Loucy (cell line): Measurements from ENCODE around the gene GRIA3.

Experiments
- H2AFZ ChIP-seq: fragments of 200-600 bp; sonication (generic); 2 replicates; pipeline ENCODE4 v1.6.0; 2016; ENCODE audit warnings: antibody characterized with exemption, mild to moderate bottlenecking, low read length, moderate library complexity
- H3F3A ChIP-seq: fragments of 200-600 bp; 2 replicates; pipeline ENCODE4 v1.6.0; 2016; ENCODE audit warnings: antibody characterized with exemption, low read depth, mild to moderate bottlenecking
- H3K27me3 ChIP-seq: fragments of 200-600 bp; sonication (generic); 2 replicates; pipeline ENCODE4 v1.6.1; 2014; ENCODE audit warnings: low read length, mild to moderate bottlenecking; ENCODE audit not compliant: insufficient read depth, poor library complexity, severe bottlenecking
- H3K36me3 ChIP-seq: fragments of 200-600 bp; sonication (generic); 2 replicates; pipeline ENCODE4 v1.6.1; 2016; ENCODE audit warnings: low read length; ENCODE audit not compliant: insufficient read depth
- H3K4me1 ChIP-seq: fragments of 200-600 bp; sonication (generic); 2 replicates; pipeline ENCODE4 v1.5.1; 2014; ENCODE audit warnings: low read length, mild to moderate bottlenecking; ENCODE audit not compliant: insufficient read depth, poor library complexity, severe bottlenecking
- H3K4me2 ChIP-seq: fragments of 200-600 bp; sonication (generic); 2 replicates; pipeline ENCODE4 v1.6.0; 2014; ENCODE audit warnings: antibody characterized with exemption, low read length, low read depth, mild to moderate bottlenecking; ENCODE audit not compliant: poor library complexity, severe bottlenecking
- H3K4me3 ChIP-seq: fragments of 200-600 bp; sonication (generic); 2 replicates; pipeline ENCODE4 v1.5.1; 2014; ENCODE audit warnings: low read length, mild to moderate bottlenecking, mixed read lengths; ENCODE audit not compliant: poor library complexity, severe bottlenecking
- H3K79me2 ChIP-seq: fragments of 200-600 bp; sonication (generic); 2 replicates; pipeline ENCODE4 v1.6.1; 2014; ENCODE audit warnings: low read length; ENCODE audit not compliant: insufficient read depth
- H3K9ac ChIP-seq: fragments of 200-600 bp; sonication (generic); 2 replicates; pipeline ENCODE4 v1.6.0; 2014; ENCODE audit warnings: mild to moderate bottlenecking, low read depth, low read length, moderate library complexity; ENCODE audit not compliant: poor library complexity, severe bottlenecking
- H3K9me2 ChIP-seq: fragments of 200-600 bp; sonication (generic); replicated peaks from 2 replicates; pipeline ENCODE4 v1.6.1; 2016; ENCODE audit warnings: low read depth, low read length, mixed read lengths
- H3K9me3 ChIP-seq: fragments of 200-600 bp; sonication (generic); 2 replicates; pipeline ENCODE4 v1.6.1; 2014; ENCODE audit warnings: mild to moderate bottlenecking, antibody characterized with exemption, low read length, low read depth; ENCODE audit not compliant: insufficient read depth
- H4K20me1 ChIP-seq: fragments of 200-600 bp; sonication (generic); 2 replicates; pipeline ENCODE4 v1.6.0; 2014; ENCODE audit warnings: antibody characterized with exemption, low read length, mild to moderate bottlenecking; ENCODE audit not compliant: insufficient read depth, poor library complexity, severe bottlenecking
- CTCF ChIP-seq: fragments of 200-600 bp; sonication (generic); conservative IDR thresholded peaks from 2 replicates; pipeline ENCODE4 v1.5.1; 2014; ENCODE audit warnings: mild to moderate bottlenecking, antibody characterized with exemption, low read length
- EZH2phosphoT487 ChIP-seq: fragments of 200-600 bp; IDR thresholded peaks from 2 replicates; pipeline ENCODE4 v1.6.1; 2018; ENCODE audit warnings: antibody characterized with exemption, mild to moderate bottlenecking, moderate library complexity, borderline replicate concordance

Gene GRIA3

GRCh38 chrX:123184219-123184865 lies at the start of gene GRIA3:
Gene GRIA3, plus strand, starts transcription at chrX:123184278. Its CDS starts 258 bp downstream, at chrX:123184536.
- Histone ChIP-seq H3K36me3 (no peaks in the 10 kb centered on the region), H3K4me2 (no peak within 1 kb of the TSS), H3K9me3 (no peaks in the 10 kb centered on the region), H3K4me1 (no peaks in the 10 kb centered on the region), H3K9me2 (no peaks in the 10 kb centered on the region), H2AFZ (no peak within 1 kb of the TSS), H3K4me3 (no peak within 1 kb of the TSS), H3K79me2 (no peaks in the 10 kb centered on the region), H4K20me1 (no peaks in the 10 kb centered on the region), H3F3A (no peaks in the 10 kb centered on the region), H3K9ac (no peak within 1 kb of the TSS), H3K27me3 (no peaks in the 10 kb centered on the region)
- no peak for TF ChIP-seq CTCF
- no peak for TF ChIP-seq EZH2phosphoT487

- Histone ChIP-seq H3K9me2 (no peaks in the 10 kb centered on the region), H3K79me2 (no peaks in the 10 kb centered on the region), H3K9me3 (no peaks in the 10 kb centered on the region), H3K27me3 (no peaks in the 10 kb centered on the region), H3K36me3 (no peaks in the 10 kb centered on the region), H3K4me1 (no peaks in the 10 kb centered on the region), H3K9ac (no peak overlapping the region), H2AFZ (no peak overlapping the region), H3K4me3 (no peak overlapping the region), H3F3A (no peaks in the 10 kb centered on the region), H3K4me2 (no peak overlapping the region), H4K20me1 (no peaks in the 10 kb centered on the region)
- TF ChIP-seq EZH2phosphoT487 (no peak), CTCF (no peak)
Observed at GRCh38 chrX:123138473-123138872, 45.6 kb upstream of the GRIA3 start.

- no peak overlapping the region for H2AFZ ChIP-seq
- no peaks in the 10 kb centered on the region for H3F3A ChIP-seq
- TF ChIP-seq EZH2phosphoT487 = no peak
- no peaks in the 10 kb centered on the region for H3K27me3 ChIP-seq
- H3K4me3 ChIP-seq = no peak overlapping the region
- no peaks in the 10 kb centered on the region for H3K4me1 ChIP-seq
- H3K79me2 ChIP-seq = no peaks in the 10 kb centered on the region
- no peaks in the 10 kb centered on the region for H3K9me3 ChIP-seq
- H3K9me2 ChIP-seq = no peaks in the 10 kb centered on the region
- no peaks in the 10 kb centered on the region for H3K36me3 ChIP-seq
- no peak overlapping the region for H3K9ac ChIP-seq
- no peaks in the 10 kb centered on the region for H4K20me1 ChIP-seq
- no peak overlapping the region for H3K4me2 ChIP-seq
Observed at GRCh38 chrX:123140454-123140853, 43.6 kb upstream of the GRIA3 start.

GRCh38 chrX:123140904-123141303 lies 43.2 kb upstream of the GRIA3 start:
- Histone ChIP-seq H2AFZ (no peak overlapping the region), H3K27me3 (no peaks in the 10 kb centered on the region), H3K4me1 (no peaks in the 10 kb centered on the region), H3K9ac (no peak overlapping the region), H4K20me1 (no peaks in the 10 kb centered on the region), H3K4me2 (no peak overlapping the region), H3K9me2 (no peaks in the 10 kb centered on the region), H3K9me3 (no peaks in the 10 kb centered on the region), H3K4me3 (no peak overlapping the region), H3F3A (no peaks in the 10 kb centered on the region), H3K79me2 (no peaks in the 10 kb centered on the region), H3K36me3 (no peaks in the 10 kb centered on the region)
- TF ChIP-seq EZH2phosphoT487 (no peak), CTCF (no peak)
